ENCODE measurements around the gene LDLRAD4. TPM values are rescaled to one million over a fixed set of nuclear protein-coding genes. Genes with fewer than 3 reads are reported as not detected.

The LDLRAD4 gene
- total RNA-seq, 1 donor, result under 0.01 TPM

DNA sequence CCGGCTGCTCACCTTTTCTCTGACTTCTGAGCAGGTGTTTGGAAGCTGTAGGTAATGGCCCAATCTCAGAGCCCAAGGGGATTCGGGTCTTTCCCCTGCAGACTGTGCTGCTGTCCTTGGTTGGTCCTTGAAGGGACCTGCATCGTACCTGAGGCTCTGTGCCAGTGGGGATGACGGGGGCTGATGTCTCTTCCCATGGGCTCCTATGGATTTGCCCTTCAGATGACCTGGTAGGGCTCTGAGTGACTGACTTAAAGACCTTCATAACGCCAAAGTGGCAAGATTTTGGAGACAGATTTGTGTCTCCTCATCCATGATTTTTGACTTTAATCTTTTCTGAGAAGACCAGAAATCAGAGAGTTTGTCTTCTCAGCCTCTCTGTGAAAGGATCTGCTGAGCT is 341.7 kb downstream of the LDLRAD4 start:
- no peak overlapping the region for H3K4me2 ChIP-seq (ENCODE audit: insufficient read depth, low read length)
- no peak overlapping the region for H3K27ac ChIP-seq (ENCODE audit: low read depth, low read length)
- no peak for DNase-seq (ENCODE audit: insufficient read length, low spot score, missing footprints)
- H3K4me1 ChIP-seq (ENCODE audit: insufficient read depth, low read length), result no peaks in the 10 kb centered on the region
- H3K4me3 ChIP-seq (ENCODE audit: insufficient read depth, low read length), result no peak overlapping the region
- TF ChIP-seq, protein P1, sequence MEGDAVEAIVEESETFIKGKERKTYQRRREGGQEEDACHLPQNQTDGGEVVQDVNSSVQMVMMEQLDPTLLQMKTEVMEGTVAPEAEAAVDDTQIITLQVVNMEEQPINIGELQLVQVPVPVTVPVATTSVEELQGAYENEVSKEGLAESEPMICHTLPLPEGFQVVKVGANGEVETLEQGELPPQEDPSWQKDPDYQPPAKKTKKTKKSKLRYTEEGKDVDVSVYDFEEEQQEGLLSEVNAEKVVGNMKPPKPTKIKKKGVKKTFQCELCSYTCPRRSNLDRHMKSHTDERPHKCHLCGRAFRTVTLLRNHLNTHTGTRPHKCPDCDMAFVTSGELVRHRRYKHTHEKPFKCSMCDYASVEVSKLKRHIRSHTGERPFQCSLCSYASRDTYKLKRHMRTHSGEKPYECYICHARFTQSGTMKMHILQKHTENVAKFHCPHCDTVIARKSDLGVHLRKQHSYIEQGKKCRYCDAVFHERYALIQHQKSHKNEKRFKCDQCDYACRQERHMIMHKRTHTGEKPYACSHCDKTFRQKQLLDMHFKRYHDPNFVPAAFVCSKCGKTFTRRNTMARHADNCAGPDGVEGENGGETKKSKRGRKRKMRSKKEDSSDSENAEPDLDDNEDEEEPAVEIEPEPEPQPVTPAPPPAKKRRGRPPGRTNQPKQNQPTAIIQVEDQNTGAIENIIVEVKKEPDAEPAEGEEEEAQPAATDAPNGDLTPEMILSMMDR (IDR thresholded peaks at IDR 0.05; ENCODE audit: extremely low read depth, low read depth, low read length), result no peak
- no peak overlapping the region for H2AFZ ChIP-seq (ENCODE audit: low read length)
- no peaks in the 10 kb centered on the region for H4K20me1 ChIP-seq (ENCODE audit: insufficient read depth, low read length)
- H3K9me3 ChIP-seq (ENCODE audit: low read depth, low read length), result no peaks in the 10 kb centered on the region
- no peaks in the 10 kb centered on the region for H3K36me3 ChIP-seq (ENCODE audit: insufficient read depth, low read length)
- H3K27me3 ChIP-seq (ENCODE audit: insufficient read depth, low read length), result peaks cover 7% of the 10 kb centered on the region
- no peaks in the 10 kb centered on the region for H3K79me2 ChIP-seq (ENCODE audit: insufficient read depth, low read length)

GRCh38 chr18:13562494-13563029 is 344.0 kb downstream of the LDLRAD4 start:
- Histone ChIP-seq H3K4me2 (ENCODE audit: insufficient read depth, low read length) (no peak overlapping the region), H3K36me3 (ENCODE audit: insufficient read depth, low read length) (no peaks in the 10 kb centered on the region), H4K20me1 (ENCODE audit: insufficient read depth, low read length) (no peaks in the 10 kb centered on the region), H3K4me1 (ENCODE audit: insufficient read depth, low read length) (no peaks in the 10 kb centered on the region), H3K27ac (ENCODE audit: low read depth, low read length) (no peak overlapping the region), H2AFZ (ENCODE audit: low read length) (no peak overlapping the region), H3K9me3 (ENCODE audit: low read depth, low read length) (no peaks in the 10 kb centered on the region), H3K4me3 (ENCODE audit: insufficient read depth, low read length) (no peak overlapping the region), H3K79me2 (ENCODE audit: insufficient read depth, low read length) (no peaks in the 10 kb centered on the region), H3K27me3 (ENCODE audit: insufficient read depth, low read length) (peaks cover 7% of the 10 kb centered on the region)
- DNase-seq (ENCODE audit: insufficient read length, low spot score, missing footprints), result no peak
- TF ChIP-seq, protein P1 (IDR thresholded peaks at IDR 0.05; ENCODE audit: extremely low read depth, low read depth, low read length), result no peak

DNA sequence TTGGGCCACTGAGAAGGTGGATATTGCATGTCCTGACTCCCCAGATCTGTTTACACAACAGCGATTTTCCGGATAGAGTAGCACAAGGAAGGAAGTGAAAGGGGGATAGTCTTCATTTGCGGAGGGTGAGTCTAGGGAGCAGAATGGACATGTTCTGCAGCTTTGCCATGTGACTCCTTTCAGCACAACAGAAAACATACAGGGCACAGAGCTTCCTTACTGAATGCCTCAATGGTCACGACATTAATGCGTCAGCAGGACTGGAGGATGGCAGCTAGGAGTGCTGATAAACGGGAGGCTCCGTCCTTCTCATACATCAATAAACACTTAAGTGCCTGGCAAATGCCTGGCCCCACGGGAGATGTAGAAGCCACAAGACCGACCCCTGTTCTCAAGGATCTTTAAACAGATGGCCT is 344.8 kb downstream of the LDLRAD4 start:
- Histone ChIP-seq H3K27me3 (ENCODE audit: insufficient read depth, low read length) (peaks cover 7% of the 10 kb centered on the region), H3K4me2 (ENCODE audit: insufficient read depth, low read length) (no peak overlapping the region), H3K4me3 (ENCODE audit: insufficient read depth, low read length) (no peak overlapping the region), H2AFZ (ENCODE audit: low read length) (no peak overlapping the region), H3K79me2 (ENCODE audit: insufficient read depth, low read length) (no peaks in the 10 kb centered on the region), H3K9me3 (ENCODE audit: low read depth, low read length) (no peaks in the 10 kb centered on the region), H3K36me3 (ENCODE audit: insufficient read depth, low read length) (no peaks in the 10 kb centered on the region), H3K4me1 (ENCODE audit: insufficient read depth, low read length) (no peaks in the 10 kb centered on the region), H3K27ac (ENCODE audit: low read depth, low read length) (no peak overlapping the region), H4K20me1 (ENCODE audit: insufficient read depth, low read length) (no peaks in the 10 kb centered on the region)
- TF ChIP-seq, protein P1 (IDR thresholded peaks at IDR 0.05; ENCODE audit: extremely low read depth, low read depth, low read length), result no peak
- no peak for DNase-seq (ENCODE audit: insufficient read length, low spot score, missing footprints)

GRCh38 chr18:13564579-13564978 is 346.0 kb downstream of the LDLRAD4 start:
- Histone ChIP-seq H2AFZ (ENCODE audit: low read length) (no peak overlapping the region), H3K36me3 (ENCODE audit: insufficient read depth, low read length) (no peaks in the 10 kb centered on the region), H3K79me2 (ENCODE audit: insufficient read depth, low read length) (no peaks in the 10 kb centered on the region), H3K27me3 (ENCODE audit: insufficient read depth, low read length) (peaks cover 7% of the 10 kb centered on the region), H4K20me1 (ENCODE audit: insufficient read depth, low read length) (no peaks in the 10 kb centered on the region), H3K4me2 (ENCODE audit: insufficient read depth, low read length) (no peak overlapping the region), H3K4me1 (ENCODE audit: insufficient read depth, low read length) (no peaks in the 10 kb centered on the region), H3K27ac (ENCODE audit: low read depth, low read length) (no peak overlapping the region), H3K9me3 (ENCODE audit: low read depth, low read length) (no peaks in the 10 kb centered on the region), H3K4me3 (ENCODE audit: insufficient read depth, low read length) (no peak overlapping the region)
- no peak for DNase-seq (ENCODE audit: insufficient read length, low spot score, missing footprints)
- TF ChIP-seq, protein P1 (IDR thresholded peaks at IDR 0.05; ENCODE audit: extremely low read depth, low read depth, low read length), result no peak
